Progenitor cell of endocrine pancreas (in vitro differentiated cells): ENCODE results near the gene SYNC. TPM values are rescaled to one million over a fixed set of nuclear protein-coding genes. Genes with fewer than 3 reads are reported as not detected.

Experiments used
- DNase-seq: peaks from one replicate; pipeline ENCODE4 v3.0.0; 2021; ENCODE audit warnings: low spot score; ENCODE audit not compliant: unreplicated experiment
- H3K27ac Mint-ChIP-seq: 2 replicates; pipeline ENCODE4 v1.8.0; 2021; ENCODE audit warnings: mild to moderate bottlenecking, moderate library complexity, mixed read lengths
- H3K27me3 Mint-ChIP-seq: 2 replicates; pipeline ENCODE4 v1.8.0; 2021; ENCODE audit warnings: mixed read lengths
- H3K36me3 Mint-ChIP-seq: 2 replicates; pipeline ENCODE4 v1.8.0; 2022; ENCODE audit warnings: mixed read lengths; ENCODE audit not compliant: insufficient read depth
- H3K4me1 Mint-ChIP-seq: 2 replicates; pipeline ENCODE4 v1.8.0; 2021; ENCODE audit warnings: low read depth, mixed read lengths
- H3K4me3 Mint-ChIP-seq: 2 replicates; pipeline ENCODE4 v1.8.0; 2021; ENCODE audit warnings: low read depth, mild to moderate bottlenecking, moderate library complexity, mixed read lengths
- H3K9me3 Mint-ChIP-seq: 2 replicates; pipeline ENCODE4 v1.8.0; 2021; ENCODE audit warnings: low read depth, mixed read lengths
- CTCF ChIP-seq: fragments of 200-600 bp; sonication (generic); IDR thresholded peaks from one replicate; pipeline ENCODE4 v1.5.0; 2021; ENCODE audit warnings: antibody characterized with exemption, mild to moderate bottlenecking; ENCODE audit not compliant: unreplicated experiment
- total RNA-seq: library from RNA; stranded (reverse); gene quantifications from 2 replicates; pipeline ENCODE4 v1.2.1, GENCODE V29; 2021

The SYNC gene
- total RNA-seq, 1 donor from 2014 or later: not detected

GRCh38 chr1:32729254-32730046 is 26.9 kb upstream of the SYNC start:
- Mint-ChIP-seq H3K4me3 (no peak overlapping the region), H3K36me3 (no peaks in the 10 kb centered on the region), H3K27ac (no peak overlapping the region), H3K27me3 (no peaks in the 10 kb centered on the region), H3K9me3 (no peaks in the 10 kb centered on the region), H3K4me1 (peaks cover 18% of the 10 kb centered on the region)
- TF ChIP-seq CTCF: no peak
- DNase-seq: no peak

GRCh38 chr1:32728413-32729077 is 26.0 kb upstream of the SYNC start:
- Mint-ChIP-seq H3K27ac (no peak overlapping the region), H3K27me3 (no peaks in the 10 kb centered on the region), H3K36me3 (no peaks in the 10 kb centered on the region), H3K4me3 (no peak overlapping the region), H3K9me3 (no peaks in the 10 kb centered on the region), H3K4me1 (peaks cover 12% of the 10 kb centered on the region)
- no peak for DNase-seq
- no peak for TF ChIP-seq CTCF

GRCh38 chr1:32727876-32728275 is 25.3 kb upstream of the SYNC start:
- no peaks in the 10 kb centered on the region for H3K27me3 Mint-ChIP-seq
- H3K4me3 Mint-ChIP-seq: no peak overlapping the region
- no peak overlapping the region for H3K27ac Mint-ChIP-seq
- no peak for DNase-seq
- H3K36me3 Mint-ChIP-seq: no peaks in the 10 kb centered on the region
- peaks cover 11% of the 10 kb centered on the region for H3K4me1 Mint-ChIP-seq
- TF ChIP-seq CTCF: no peak
- no peaks in the 10 kb centered on the region for H3K9me3 Mint-ChIP-seq

- no peaks in the 10 kb centered on the region for H3K9me3 Mint-ChIP-seq
- no peak overlapping the region for H3K4me3 Mint-ChIP-seq
- H3K27ac Mint-ChIP-seq: no peak overlapping the region
- TF ChIP-seq CTCF: no peak
- H3K27me3 Mint-ChIP-seq: no peaks in the 10 kb centered on the region
- H3K4me1 Mint-ChIP-seq: peaks cover 7% of the 10 kb centered on the region
- no peaks in the 10 kb centered on the region for H3K36me3 Mint-ChIP-seq
- DNase-seq: no peak
Measured at GRCh38 chr1:32725615-32725982, 23.0 kb upstream of the SYNC start.

GRCh38 chr1:32724678-32725614 is 22.4 kb upstream of the SYNC start:
- Mint-ChIP-seq H3K27ac (peak overlapping the region; percentile 64), H3K4me1 (peaks cover 7% of the 10 kb centered on the region), H3K36me3 (no peaks in the 10 kb centered on the region), H3K27me3 (no peaks in the 10 kb centered on the region), H3K9me3 (no peaks in the 10 kb centered on the region), H3K4me3 (no peak overlapping the region)
- TF ChIP-seq CTCF: no peak
- DNase-seq: no peak
